Eye (tissue), 1 donor: ENCODE results near the gene ARHGAP29.
A peak's percentile ranks its signal among the peaks of the same experiment; 100 is the strongest.

Source experiments
- DNase-seq: peaks from one replicate; pipeline ENCODE4 v3.0.0-alpha.2; 2015

Gene ARHGAP29

DNA sequence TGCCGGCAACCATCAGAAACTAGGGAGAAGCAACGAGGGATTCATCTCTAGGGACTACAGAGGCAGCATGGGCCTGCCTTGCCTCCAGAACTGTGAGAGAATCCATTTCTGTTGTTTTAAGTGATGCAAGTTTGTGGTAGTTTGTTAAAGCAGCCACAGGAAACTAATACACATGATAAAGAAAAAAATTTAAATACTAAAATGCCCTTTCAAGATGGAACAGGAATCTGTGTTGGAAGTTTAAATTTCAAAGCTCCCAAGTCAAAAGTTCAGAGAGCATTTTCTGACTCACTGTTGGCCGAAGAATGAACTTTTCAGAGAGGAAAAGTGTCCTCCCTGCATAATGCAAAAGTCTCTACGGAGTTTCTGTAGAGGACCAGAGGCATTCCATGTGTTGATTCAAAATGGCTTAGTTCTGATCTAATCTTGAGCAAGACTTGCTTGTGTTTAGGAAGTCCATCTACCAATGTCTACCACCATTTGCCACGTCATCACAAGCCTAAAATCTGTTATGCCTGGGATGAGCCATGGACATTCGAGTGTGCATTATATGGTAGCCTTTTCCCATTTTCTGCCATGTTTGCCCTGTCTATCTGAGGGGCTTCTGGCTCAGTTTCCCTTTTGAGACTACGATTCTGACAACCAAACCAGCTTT, 22.4 kb upstream of the ARHGAP29 start:
- no peak for DNase-seq

DNA sequence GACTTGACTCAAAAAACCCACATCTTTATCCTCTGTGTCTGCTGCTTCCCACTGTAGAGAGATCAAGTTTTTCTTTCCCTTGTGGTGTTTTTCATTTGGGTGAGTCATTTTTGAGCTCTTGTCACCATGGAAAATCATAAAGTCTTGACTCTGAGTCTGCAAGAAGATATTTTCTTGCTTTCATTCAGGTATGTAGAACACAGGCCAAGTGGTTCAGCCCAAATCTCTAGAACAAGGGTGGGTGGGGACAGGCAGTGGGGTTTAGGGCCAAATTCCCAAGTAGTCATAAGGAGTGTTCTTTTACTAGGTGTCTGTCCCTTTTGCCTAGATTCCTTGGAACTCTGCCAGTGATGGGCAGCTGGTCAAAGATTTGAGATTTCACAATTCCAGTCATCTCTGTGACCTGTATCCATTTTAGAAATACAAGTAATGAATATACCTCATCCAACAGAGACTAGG, 21.5 kb upstream of the ARHGAP29 start:
- no peak for DNase-seq

DNA sequence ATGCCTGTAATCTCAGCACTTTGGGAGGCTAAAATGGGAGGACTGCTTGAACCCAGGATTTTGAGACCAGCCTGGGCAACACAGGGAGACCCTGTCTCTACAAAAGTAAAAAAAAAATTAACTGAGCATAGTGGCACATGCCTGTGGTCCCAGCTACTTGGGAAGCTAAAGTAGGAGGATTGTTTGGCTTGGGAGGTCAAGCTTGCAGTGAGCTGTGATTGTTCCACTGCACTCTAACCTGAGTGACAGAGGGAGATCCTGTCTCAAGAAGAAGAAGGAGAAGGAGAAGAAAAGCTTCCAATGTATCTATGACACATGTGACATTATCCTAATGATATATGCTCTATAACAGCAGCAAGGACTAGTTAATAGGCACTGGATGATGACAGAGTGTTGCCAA, 20.1 kb upstream of the ARHGAP29 start:
- no peak for DNase-seq

DNA sequence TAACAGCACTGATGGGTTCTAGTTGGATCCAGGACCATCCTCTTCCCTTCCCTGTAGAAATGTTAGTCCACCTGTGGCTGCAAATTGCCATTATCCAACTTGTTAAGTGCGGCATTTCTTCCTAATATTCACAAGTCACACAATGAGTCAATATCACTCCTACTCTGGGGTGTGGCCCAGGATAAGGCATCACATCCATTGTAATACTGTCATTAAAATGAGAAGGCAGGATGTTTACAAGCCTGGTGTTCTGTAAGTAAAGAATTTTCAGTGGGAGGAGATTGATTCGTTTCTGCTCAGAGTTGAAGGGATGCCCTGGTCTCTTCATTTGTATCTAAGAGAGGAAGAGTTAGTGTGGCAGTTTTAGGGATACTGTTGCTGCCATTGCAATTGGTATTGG, 18.1 kb upstream of the ARHGAP29 start:
- no peak for DNase-seq

DNA sequence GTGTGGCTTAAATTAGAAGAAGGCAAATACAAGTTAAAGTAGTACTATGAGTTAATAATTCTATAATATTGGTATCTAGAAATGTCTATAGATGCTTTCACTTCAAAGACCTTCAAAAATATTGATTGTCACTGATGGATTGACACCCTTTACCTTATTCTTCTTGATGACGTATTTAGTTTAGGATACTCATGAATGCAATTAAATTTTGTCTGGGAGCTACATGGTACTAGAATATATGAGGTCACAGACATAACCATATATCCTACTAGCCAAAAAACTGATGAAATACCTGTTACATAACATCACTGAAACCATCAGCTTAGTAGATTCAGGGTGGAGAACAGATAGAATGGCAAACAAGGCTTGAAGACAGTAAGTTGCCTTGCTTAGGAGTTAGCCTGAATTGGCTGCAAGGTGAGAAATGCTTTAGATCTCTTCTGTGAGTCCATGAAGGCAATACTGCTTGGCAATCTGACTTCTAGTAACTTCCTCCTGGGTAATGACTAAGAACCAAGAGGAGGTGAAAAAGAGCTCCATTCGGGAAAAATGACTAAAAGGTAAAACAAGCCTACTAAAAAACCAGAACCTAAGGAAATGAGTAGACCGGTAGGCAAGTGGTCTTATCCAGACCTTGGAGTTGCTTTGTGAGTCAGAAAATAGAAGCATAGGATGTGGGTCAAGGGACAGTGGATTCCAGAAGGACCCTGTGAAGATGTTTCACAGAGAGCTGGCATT, 16.9 kb upstream of the ARHGAP29 start:
- no peak for DNase-seq

DNA sequence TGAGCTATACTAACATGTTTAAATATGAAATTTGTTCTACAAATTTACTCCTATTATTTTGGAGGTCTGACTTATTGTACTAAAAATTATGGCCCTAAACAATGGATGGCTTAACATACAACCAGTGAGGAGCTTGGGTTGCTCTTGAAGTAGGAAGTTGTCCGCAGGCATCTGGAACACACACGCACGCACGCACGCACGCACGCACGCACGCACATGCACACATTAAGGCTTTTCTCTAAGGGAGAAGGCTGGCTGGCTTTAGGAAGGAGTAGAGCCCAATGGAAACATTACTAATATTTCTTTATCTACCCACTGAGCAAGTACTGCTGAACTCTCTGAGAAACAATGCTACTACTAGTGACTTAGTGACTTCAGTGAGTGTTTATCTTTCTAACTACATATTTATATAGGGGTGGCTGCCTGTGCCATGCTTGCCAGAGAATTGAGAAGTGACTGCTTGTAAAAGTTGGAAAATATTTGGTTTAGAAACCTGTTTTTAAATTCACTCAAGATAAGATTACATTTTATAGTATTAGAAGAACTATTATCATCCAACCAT, 16.2 kb upstream of the ARHGAP29 start:
- no peak for DNase-seq

DNA sequence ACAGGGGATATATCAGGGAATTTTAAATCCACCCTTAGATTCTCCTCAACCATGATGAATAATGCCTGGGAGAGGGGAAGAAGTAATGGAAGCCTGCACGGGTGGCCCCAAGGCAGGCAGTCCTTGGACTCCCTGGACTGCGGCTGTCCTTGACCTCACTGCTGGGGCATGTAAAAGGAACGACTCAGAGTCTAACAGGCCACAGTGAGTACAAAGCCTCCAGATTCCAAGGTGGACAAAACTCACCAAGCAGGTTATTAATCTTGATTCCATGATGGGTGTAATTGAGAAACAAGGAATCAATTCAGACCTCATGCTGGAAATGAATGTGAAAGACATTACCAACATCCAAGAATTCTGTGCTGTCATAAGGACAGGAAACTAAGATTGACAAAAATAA, 13.0 kb upstream of the ARHGAP29 start:
- DNase-seq: no peak

DNA sequence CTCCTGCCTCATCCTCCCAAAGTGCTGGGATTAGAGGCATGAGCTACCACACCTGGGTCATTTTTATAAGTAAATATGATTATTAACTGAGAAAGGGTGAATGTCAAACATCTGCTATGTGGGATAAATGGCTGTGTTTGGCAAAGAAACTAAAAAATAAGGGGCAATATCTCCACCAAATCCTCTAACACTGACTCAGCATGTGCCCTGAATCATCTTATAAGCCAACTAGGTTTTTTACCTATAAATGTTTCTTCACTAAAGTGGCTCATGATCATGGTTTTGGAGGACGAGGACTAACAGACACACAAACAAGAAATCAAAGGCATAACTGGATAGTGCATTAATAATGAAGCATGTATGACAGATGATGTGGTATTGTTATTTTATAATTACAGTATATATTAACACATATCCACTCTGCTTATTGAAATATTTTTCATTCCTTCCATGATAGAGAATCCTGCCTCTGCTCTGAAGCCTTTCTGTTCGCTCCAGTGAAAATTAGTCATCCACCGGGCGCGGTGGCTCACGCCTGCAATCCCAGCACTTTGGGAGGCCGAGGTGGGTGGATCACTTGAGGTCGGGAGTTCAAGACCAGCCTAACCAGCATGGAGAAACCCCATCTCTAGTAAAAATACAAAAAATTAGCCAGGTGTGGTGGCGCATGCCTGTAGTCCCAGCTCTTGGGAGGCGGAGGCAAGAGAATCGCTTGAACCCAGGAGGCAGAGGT, 11.7 kb upstream of the ARHGAP29 start:
- no peak for DNase-seq

DNA sequence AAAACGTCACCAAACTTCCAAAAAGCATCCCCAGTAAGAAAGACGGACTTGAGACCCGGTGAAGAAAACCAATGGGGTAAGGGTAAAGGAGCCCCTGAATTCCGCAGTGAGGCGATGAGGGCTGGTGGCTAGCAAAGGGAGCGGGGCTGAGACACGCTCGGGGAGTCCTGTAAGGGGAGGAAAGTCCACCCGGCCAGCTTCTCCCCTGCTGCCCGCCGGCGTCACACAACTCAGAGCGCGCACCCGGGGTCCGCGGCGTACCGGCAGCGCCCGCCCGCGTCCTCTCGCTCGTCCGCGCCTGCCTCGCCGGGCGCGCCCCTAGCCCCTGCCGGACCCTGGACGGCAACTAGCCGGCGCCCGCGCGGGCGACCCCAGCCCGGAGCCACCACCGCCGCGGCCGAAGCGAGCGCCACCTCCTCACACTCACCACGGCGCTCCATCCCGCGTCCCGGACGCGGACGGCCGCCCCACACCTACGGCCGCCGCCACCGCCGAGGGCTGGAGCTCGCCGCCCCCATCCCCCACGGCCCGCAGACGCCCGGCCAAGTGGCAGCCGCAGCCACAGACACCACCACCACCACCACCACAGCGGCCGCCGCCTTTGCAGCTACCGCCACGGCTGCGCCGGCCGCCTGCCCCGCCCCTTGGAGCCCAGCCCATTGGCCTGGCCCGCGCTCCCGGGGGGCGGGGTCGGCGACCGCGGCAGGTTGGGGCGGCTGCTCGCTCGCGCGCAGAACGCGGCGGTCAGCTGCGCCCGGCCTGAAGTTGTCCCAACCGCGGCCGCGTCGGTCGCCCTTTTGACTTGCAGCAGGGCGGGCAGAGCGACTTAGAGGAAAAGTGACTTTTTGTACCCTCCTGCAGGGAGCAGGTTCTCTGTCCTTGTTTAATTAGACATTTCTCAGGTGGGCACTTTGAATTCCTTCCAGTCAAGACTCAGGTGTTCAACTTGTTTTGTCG, 10.0 kb upstream of the ARHGAP29 start:
- DNase-seq: peak; percentile 81

DNA sequence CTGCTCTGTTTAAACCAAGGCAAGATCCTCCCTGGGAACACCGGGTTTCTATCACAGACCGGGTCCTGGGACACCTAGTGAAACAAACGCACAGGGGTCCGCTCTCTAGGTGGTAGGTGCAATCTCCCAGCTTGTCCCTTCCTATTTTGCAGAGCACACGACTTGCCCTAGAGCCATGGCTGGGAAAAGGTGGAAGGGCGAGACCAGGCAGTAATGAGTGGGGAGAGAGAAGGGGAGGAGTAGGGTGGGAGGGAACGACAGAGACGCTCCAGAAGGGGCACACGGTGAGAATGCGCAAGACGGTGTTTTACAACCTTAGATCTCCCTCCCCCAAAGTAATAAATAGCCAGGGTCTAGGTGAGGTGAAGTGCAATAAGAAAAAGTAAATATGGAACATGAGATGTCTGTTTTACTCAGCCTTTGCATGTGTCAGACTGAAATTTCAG, 9.3 kb upstream of the ARHGAP29 start:
- no peak for DNase-seq

DNA sequence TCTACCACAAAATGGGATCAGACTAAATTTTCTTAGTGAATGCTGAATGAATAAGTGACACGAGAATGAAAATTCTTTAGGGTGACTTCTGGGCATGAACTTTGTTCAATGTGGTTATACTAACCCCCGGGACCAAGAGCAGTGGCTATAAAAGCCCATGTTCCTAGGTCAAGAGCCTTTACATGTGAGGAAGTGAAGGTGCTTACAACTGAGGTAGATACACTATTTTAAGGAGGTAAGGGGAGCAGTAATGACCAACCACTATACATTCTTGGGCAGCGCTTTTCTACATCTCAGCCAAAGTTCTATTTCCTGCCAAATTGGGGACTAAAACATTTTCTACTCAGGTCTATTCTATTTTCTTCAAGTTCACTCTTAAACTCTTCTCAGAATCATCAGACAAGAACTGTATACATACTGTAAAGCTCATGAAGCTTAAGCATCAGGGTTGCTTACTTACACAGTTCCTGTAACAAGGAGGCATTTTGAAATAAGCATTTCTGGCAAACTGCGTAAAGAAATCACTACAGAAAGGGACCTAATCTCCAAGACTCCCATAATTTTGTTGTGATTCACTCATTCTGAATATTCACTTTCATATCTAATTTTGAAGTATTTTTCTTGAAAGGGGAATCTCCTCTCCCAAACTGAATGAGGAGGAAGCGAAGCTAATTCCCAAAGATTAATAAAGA, 8.5 kb upstream of the ARHGAP29 start:
- DNase-seq: no peak

DNA sequence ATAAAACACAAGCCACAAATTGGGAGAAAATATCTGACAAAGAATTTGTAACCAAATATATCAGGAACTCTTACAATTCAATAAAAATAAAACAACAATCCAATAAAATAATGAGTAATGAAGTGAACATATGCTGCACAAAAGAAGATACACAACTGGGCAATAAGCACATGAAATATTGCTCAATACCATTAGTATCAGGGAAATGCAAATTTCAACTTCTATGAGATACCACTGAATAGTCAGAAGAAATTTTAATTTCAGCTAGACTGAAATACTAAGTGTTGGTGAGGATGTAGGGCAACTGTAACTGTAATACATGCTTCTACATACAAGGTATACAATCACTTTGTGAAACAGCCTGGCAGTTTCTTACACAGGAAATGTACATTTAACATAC, 7.4 kb upstream of the ARHGAP29 start:
- no peak for DNase-seq

DNA sequence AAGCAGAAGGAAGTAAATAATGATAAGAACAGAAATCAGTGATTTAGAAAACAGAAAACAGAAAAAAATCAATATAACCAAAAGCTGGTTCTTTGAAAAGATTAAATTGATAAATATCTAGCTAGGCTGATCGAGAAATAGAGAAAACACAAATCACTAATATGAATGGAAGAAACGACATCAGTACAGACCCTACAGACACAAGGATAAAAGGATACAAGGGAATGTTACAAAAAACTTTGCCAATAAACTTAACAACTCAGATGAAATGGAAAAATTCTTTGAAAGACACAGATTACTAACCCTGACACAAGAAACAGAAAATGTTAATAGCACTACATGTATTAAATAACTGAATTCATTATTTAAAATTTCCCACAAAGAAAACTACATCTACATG, 6.3 kb upstream of the ARHGAP29 start:
- peak; percentile 36 for DNase-seq

DNA sequence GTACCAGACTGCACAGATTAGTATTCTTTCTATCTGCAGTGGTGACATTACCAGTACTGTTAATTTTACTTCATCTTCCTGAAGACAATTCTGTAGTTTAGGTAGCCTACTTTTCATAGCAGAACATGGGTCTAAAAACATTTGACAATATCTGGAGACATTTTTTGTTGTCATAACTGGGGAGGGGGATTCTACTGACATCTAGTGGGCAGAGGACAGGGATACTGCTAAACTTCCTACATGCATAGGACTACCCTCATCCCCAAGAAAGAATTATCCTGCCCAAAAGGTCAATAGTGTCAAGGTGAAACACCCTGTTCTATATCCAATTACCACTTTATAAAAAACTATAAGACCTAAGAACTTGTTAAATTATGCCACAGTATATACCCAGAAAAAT, 3.4 kb upstream of the ARHGAP29 start:
- peak; percentile 85 for DNase-seq

DNA sequence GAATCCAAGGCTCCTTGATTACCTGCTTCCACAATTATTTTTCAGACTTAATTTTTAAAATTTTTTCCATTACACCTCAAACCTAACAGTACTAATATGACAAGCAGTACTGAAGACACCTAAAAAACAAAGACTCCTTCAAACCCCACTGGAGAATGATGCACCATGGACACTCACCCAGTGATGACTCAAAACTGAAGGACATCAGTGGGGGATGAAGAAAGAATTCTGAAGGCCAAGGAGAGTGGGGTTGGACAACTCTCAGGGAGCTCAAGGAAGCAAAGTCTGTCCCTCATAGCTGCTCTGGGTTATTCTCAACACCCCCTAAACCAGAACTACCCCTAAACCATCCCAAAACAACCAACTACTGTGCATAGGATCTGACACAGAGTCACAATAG, 2.4 kb upstream of the ARHGAP29 start:
- no peak for DNase-seq

DNA sequence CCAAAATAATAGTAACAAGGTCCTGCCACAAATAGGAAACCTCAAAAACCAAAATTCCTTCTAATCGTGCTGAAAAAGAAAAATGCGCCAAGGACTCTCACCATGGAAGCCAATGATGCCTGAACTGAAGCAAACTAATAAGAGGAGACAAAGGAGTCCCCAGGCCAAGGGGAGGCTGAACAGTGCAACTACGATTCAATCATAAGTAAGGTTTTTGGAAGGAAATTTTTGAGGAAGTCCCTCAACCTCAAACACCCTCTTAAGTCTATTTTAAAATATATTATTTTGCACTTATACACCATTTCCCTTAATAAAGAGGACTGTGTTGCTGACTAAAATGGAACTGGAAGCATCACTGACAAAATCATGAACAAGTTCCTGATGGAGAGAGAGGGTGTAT, 1.7 kb upstream of the ARHGAP29 start:
- no peak for DNase-seq

DNA sequence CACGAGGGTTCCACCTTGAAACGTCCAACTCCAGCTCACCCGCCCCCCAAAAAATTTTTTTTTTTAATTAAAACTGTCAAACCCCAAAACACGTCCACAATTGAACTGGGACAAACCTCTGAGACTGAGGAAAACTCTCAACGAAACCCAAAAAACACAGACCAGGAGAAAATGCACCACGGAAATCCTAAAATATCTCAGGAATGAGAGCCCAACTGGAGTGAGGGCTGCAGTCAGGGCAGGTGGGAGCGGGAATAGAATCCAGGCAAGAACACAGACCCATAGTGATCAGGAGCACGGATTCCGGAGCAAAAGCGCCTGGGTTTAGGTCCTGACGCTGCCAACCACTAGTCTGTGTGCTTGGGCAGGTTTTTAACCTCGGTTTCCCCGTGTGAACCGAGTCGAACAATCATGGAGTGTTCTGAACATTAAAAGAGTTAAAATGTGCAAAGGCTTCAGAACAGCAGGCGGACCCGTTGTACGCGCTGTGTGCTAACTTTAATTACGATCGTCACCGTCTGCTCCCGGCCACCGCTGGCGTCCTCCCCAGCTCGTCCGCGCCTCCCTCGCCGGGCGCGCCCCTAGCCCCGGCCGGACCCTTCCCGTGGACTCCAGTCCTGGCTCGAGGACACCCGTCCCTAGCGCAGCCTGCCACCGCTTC, 624 bp downstream of the ARHGAP29 start:
- peak; percentile 86 for DNase-seq

DNA sequence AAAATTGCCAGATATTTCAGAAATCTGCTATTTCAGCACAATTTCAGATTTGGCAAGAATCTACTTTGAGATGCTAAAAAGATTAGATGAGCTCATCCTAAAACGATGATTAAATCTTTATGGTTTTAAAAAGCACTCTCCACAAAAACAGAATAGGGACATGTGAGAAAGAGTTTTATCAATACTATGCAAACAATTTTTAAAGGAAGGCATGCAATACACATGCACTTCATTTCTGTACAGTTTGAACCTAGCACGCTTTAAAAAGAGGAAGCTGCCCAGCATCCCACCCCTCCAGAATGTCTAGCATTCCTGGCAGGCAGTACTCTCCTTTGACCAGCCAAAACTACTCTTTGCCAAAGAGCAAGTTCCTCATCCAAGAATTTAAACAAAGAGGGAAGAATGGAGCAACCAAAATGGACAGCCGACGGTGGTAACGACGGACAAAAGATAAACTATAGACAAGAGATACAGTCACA, 1.3 kb downstream of the ARHGAP29 start:
- DNase-seq: peak; percentile 72

DNA sequence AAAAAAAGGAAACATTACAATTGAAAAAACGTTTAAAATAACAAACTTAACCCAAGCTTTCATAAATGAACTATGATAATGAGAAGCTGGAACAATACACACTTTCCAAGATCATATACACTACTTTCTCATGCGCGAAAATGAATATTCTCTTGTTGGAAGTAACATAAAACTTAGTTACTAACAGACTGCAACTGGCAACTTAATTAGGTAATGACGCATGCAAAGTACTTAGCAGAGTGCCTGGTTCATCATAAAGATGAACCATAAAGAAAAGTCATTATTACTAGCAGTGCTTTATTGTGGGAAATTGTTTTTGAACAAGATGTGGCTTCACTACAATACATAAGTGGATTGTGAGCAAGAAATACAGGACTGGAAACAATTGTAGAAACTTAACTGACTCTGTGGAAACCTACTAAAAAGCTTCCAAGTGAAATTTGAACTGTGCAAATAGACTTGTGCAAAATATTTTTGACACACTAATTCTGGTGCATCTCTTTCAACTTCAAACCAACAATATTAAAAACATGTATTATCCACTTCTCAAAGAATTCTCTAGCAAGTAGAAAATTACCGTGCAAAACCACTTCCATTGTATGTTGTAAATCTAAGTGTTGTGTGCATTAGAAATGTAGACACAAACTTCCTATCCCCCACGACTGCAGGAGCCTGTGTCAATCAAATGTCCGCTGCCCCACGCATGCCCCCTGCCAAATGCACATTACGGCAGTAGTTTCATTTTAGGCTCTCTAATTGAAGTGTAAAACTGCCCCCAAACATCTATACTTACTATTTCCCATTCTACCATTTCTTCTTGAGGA, 2.0 kb downstream of the ARHGAP29 start:
- DNase-seq: peak; percentile 14

DNA sequence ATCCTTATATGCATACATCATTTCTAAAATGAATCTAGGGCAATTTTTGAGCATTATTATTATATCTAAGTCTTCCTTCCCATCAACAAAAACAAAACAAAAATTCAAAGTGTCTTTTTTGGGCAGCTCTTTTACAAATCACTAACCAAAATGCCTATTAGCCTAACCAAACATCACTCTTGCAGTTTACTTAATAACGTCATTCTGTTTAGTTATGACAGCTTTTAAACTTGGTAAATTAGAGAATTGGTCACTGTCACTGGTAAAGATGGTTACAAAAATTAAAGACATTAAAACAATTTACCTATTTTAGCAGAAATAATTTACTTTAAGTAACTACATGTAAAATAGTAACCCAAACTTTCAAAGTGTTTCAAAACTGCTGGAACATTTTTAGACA, 2.8 kb downstream of the ARHGAP29 start:
- DNase-seq: no peak
